Smooth muscle cell (in vitro differentiated cells): Measurements from ENCODE around the gene DNAL4. TPM values are rescaled to one million over a fixed set of nuclear protein-coding genes. Genes with fewer than 3 reads are reported as not detected.

Source experiments
- DNase-seq: peaks from one replicate; lab custom pipeline; 2025; ENCODE audit not compliant: unreplicated experiment; lab: John Stamatoyannopoulos, UW
- H2AFZ ChIP-seq: fragments of 200-600 bp; sonication (generic); 2 replicates; pipeline ENCODE4 v1.6.0; 2016; ENCODE audit warnings: antibody characterized with exemption, low read depth, mild to moderate bottlenecking
- H3F3A ChIP-seq: fragments of 200-600 bp; sonication (generic); 2 replicates; pipeline ENCODE4 v1.6.0; 2017; ENCODE audit warnings: antibody characterized with exemption, low read depth
- H3K27ac ChIP-seq: fragments of 200-600 bp; sonication (generic); 2 replicates; pipeline ENCODE4 v1.5.1; 2016; ENCODE audit warnings: low read depth, mild to moderate bottlenecking
- H3K27me3 ChIP-seq: fragments of 200-600 bp; sonication (generic); 2 replicates; pipeline ENCODE4 v1.6.1; 2016; ENCODE audit warnings: low read depth, mild to moderate bottlenecking
- H3K36me3 ChIP-seq: fragments of 200-600 bp; sonication (generic); 2 replicates; pipeline ENCODE4 v1.5.1; 2016; ENCODE audit warnings: low read depth
- H3K4me1 ChIP-seq: fragments of 200-600 bp; sonication (generic); 2 replicates; pipeline ENCODE4 v1.5.1; 2016; ENCODE audit warnings: low read depth
- H3K4me2 ChIP-seq: fragments of 200-600 bp; sonication (generic); 2 replicates; pipeline ENCODE4 v1.6.0; 2016; ENCODE audit warnings: mild to moderate bottlenecking
- H3K4me3 ChIP-seq: fragments of 200-600 bp; sonication (generic); 2 replicates; pipeline ENCODE4 v1.5.1; 2016; ENCODE audit warnings: mild to moderate bottlenecking
- H3K79me2 ChIP-seq: fragments of 200-600 bp; sonication (generic); 2 replicates; pipeline ENCODE4 v1.6.0; 2016; ENCODE audit warnings: low read depth, mild to moderate bottlenecking
- H3K9ac ChIP-seq: fragments of 200-600 bp; sonication (generic); 2 replicates; pipeline ENCODE4 v1.6.0; 2016; ENCODE audit warnings: low read depth
- H3K9me3 ChIP-seq: fragments of 200-600 bp; sonication (generic); replicated peaks from 2 replicates; pipeline ENCODE4 v1.5.1; 2016; ENCODE audit warnings: low read depth
- H4K20me1 ChIP-seq: fragments of 200-600 bp; sonication (generic); 2 replicates; pipeline ENCODE4 v1.6.0; 2016; ENCODE audit warnings: low read depth
- WGBS: methylation state at CpG from one replicate; pipeline ENCODE4 v1.1.7; 2016; ENCODE audit warnings: low lambda C conversion rate; 5-methylcytosine and 5-hydroxymethylcytosine counted together
- polyA plus RNA-seq: library from polyadenylated mRNA; unstranded; fragments of >200 nt; fragmentation: Nextera tagmentation; extraction: Ambion mirVana; gene quantifications from 2 replicates; pipeline ENCODE4 v1.2.1, GENCODE V29; 2016
- total RNA-seq: library from RNA; depleted of rRNA; stranded (reverse); fragments of >200 nt; gene quantifications from 2 replicates; pipeline ENCODE4 v1.2.3, GENCODE V29; 2014
- TF ChIP-seq, protein P1 (sequence below): fragments of 200-600 bp; sonication (generic); IDR thresholded peaks from 2 replicates; pipeline ENCODE4 v1.5.1; 2017; ENCODE audit warnings: borderline replicate concordance, mild to moderate bottlenecking, antibody characterized with exemption; ENCODE audit not compliant: insufficient read depth, poor library complexity, severe bottlenecking

DNAL4 gene
- total and polyA plus RNA-seq, 2 experiments from 2014 or later, result 13.5 to 29.7 TPM

DNA sequence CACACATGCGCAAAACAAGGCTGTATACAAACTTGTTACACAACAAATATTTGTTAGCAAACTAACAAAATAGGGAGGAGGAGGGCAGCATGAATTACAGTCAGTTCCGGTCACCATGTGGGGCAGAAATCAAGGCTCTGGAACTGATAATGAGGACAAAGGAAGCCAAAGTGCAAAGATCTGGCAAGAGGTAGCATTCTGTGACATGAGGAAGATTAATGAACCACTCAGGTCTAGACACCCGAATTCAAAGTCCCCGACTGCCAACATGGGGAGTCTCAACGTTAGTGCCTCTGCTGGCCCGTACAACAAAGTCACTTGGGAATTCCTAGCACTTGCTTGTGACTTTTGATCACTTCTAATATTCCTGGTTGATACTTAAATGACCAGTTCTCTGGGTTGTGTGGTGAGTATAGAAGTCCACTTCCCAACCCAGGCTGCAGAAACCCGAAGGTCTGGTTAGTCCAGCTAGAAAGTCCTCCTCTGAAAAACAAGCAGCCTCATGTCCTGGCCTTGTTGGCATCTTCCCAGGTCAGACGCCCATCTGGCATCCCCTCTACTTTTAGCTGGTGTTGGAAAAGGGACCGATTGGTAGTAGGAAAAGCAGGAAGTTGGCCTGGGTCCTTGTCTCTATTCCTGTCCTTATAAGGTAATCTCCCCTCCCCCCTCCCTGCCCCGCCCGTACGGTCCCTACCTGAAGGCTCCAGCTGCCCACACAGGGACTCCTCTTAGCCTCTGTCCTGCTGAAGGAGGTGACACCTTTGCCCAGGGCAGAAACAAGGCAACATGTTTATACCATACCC lies 39.8 kb downstream of the DNAL4 start:
- peaks cover 3% of the 10 kb centered on the region for H3F3A ChIP-seq
- H4K20me1 ChIP-seq, result peaks cover 5% of the 10 kb centered on the region
- H3K27ac ChIP-seq, result peak overlapping the region; percentile 87
- H3K9me3 ChIP-seq, result no peaks in the 10 kb centered on the region
- no peaks in the 10 kb centered on the region for H3K36me3 ChIP-seq
- H3K9ac ChIP-seq, result no peak overlapping the region
- no peak for DNase-seq
- H3K4me3 ChIP-seq, result peak overlapping the region; percentile 74
- H3K79me2 ChIP-seq, result peaks cover 12% of the 10 kb centered on the region
- WGBS, result 56% methylated on average over 12 of the region's 12 CpGs
- no peak overlapping the region for H2AFZ ChIP-seq
- TF ChIP-seq, protein P1, sequence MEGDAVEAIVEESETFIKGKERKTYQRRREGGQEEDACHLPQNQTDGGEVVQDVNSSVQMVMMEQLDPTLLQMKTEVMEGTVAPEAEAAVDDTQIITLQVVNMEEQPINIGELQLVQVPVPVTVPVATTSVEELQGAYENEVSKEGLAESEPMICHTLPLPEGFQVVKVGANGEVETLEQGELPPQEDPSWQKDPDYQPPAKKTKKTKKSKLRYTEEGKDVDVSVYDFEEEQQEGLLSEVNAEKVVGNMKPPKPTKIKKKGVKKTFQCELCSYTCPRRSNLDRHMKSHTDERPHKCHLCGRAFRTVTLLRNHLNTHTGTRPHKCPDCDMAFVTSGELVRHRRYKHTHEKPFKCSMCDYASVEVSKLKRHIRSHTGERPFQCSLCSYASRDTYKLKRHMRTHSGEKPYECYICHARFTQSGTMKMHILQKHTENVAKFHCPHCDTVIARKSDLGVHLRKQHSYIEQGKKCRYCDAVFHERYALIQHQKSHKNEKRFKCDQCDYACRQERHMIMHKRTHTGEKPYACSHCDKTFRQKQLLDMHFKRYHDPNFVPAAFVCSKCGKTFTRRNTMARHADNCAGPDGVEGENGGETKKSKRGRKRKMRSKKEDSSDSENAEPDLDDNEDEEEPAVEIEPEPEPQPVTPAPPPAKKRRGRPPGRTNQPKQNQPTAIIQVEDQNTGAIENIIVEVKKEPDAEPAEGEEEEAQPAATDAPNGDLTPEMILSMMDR, result no peak
- no peaks in the 10 kb centered on the region for H3K27me3 ChIP-seq
- H3K4me1 ChIP-seq, result peaks cover 3% of the 10 kb centered on the region
- H3K4me2 ChIP-seq, result peak overlapping the region; percentile 94

- Histone ChIP-seq H3K27me3 (no peaks in the 10 kb centered on the region), H3K9ac (no peak overlapping the region), H3K27ac (no peak overlapping the region), H3K9me3 (no peaks in the 10 kb centered on the region), H3F3A (peaks cover 3% of the 10 kb centered on the region), H3K36me3 (no peaks in the 10 kb centered on the region), H4K20me1 (peaks cover 5% of the 10 kb centered on the region), H3K79me2 (peaks cover 12% of the 10 kb centered on the region), H3K4me1 (peaks cover 3% of the 10 kb centered on the region), H3K4me3 (no peak overlapping the region), H3K4me2 (no peak overlapping the region), H2AFZ (no peak overlapping the region)
- TF ChIP-seq, protein P1, result no peak
- 97% methylated on average over 24 of the region's 24 CpGs for WGBS
- DNase-seq, result no peak
Measured at GRCh38 chr22:38751422-38752346, 42.3 kb downstream of the DNAL4 start.

GRCh38 chr22:38751066-38751421 lies 42.9 kb downstream of the DNAL4 start:
- Histone ChIP-seq H3K4me2 (no peak overlapping the region), H3K9me3 (no peaks in the 10 kb centered on the region), H3K27me3 (no peaks in the 10 kb centered on the region), H3K4me3 (no peak overlapping the region), H3K27ac (no peak overlapping the region), H4K20me1 (peaks cover 5% of the 10 kb centered on the region), H3K79me2 (peaks cover 12% of the 10 kb centered on the region), H3K4me1 (peaks cover 3% of the 10 kb centered on the region), H3K9ac (no peak overlapping the region), H3K36me3 (no peaks in the 10 kb centered on the region), H2AFZ (no peak overlapping the region), H3F3A (peaks cover 3% of the 10 kb centered on the region)
- no peak for DNase-seq
- 96% methylated on average over 12 of the region's 12 CpGs for WGBS
- TF ChIP-seq, protein P1, result no peak
